MM.1S (cell line): ENCODE data around the gene ZNF462.

ENCODE experiments used
- CTCF ChIP-seq: fragments of 300-600 bp; sonication (generic); IDR thresholded peaks from 2 replicates; pipeline ENCODE4 v1.5.1; 2016; ENCODE audit warnings: antibody characterized with exemption, low read length, mixed read lengths
- EZH2 ChIP-seq: fragments of 300-600 bp; sonication (generic); optimal IDR thresholded peaks from 2 replicates; pipeline ENCODE3; 2017; ENCODE audit warnings: low read depth, mild to moderate bottlenecking, antibody characterized with exemption, low read length, mixed read lengths
- EZH2phosphoT487 ChIP-seq: fragments of 300-600 bp; sonication (generic); IDR thresholded peaks from 2 replicates; pipeline ENCODE4 v1.6.1; 2018; ENCODE audit warnings: antibody characterized with exemption, low read length

DNA sequence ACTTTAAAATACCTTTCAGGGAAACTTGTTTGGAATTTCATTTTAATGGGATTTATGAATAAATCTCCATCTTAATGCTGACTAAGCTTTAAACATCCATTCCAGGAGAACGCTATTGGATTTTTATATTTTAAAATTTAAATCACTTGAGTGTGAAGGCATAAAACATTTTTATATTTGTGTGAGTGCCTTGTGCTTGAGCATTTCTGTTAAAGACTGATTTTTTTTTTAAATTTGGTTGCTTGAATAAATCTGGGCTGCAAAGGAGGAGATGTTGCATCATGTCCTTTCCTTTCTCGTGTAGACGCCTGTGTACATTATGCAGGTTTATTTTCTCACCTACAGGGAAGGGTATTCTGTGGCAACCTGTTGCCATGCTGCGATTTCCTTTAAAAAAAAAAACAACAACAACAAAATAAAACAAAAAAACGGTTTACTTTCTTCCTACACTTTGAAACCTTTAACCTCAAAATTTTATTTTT lies 108.1 kb downstream of the ZNF462 start:
- no peak for TF ChIP-seq EZH2
- no peak for TF ChIP-seq CTCF
- TF ChIP-seq EZH2phosphoT487 = no peak
